Measurements from ENCODE around the gene TC2N. TPM values are rescaled to one million over a fixed set of nuclear protein-coding genes. Genes with fewer than 3 reads are reported as not detected.
"Not testable (repeated sequence)": the region's sequence is repeated elsewhere in the genome, so short reads cannot be mapped to it uniquely, and the experiment has no call there.

Gene TC2N
- total RNA-seq, 4 donors from 2014 or later = 28.0 to 61.7 (median 33.4) TPM

DNA sequence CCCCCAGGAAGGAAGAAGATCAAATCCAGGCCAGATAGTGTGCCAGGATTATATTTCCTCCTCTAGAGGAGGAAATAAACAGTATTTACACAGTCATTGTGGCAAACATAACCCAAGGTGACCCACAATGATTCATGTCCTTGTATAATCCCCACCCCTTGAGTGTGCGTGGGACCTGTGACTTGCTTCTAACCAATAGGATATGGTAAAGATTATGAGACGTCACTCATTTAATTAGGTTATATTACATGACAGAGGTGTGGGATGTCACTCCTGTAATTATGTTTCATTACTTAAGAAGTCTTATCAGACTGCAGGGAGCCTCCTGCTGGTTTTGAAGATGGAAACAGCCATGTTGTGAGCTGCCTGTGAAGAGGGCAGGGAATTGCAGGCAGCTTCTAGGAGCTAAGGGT lies 123.3 kb downstream of the TC2N start:
- no peak for DNase-seq (ENCODE audit: low spot score in 2 of 2)
- Histone ChIP-seq H3K9me3 (no peaks in the 10 kb centered on the region), H3K4me3 (no peak overlapping the region), H3K36me3 (no peaks in the 10 kb centered on the region), H3K27me3 (no peaks in the 10 kb centered on the region), H3K27ac (no peak overlapping the region), H3K4me1 (no peaks in the 10 kb centered on the region)
- whole genome bisulfite sequencing = 65% methylated on average over 2 of the region's 2 CpGs
- TF ChIP-seq EP300 (IDR thresholded peaks at IDR 0.05) (no peak), POLR2AphosphoS5 (IDR thresholded peaks at IDR 0.05) (no peak), POLR2A (IDR thresholded peaks at IDR 0.05) (no peak)
- TF ChIP-seq, protein P1, sequence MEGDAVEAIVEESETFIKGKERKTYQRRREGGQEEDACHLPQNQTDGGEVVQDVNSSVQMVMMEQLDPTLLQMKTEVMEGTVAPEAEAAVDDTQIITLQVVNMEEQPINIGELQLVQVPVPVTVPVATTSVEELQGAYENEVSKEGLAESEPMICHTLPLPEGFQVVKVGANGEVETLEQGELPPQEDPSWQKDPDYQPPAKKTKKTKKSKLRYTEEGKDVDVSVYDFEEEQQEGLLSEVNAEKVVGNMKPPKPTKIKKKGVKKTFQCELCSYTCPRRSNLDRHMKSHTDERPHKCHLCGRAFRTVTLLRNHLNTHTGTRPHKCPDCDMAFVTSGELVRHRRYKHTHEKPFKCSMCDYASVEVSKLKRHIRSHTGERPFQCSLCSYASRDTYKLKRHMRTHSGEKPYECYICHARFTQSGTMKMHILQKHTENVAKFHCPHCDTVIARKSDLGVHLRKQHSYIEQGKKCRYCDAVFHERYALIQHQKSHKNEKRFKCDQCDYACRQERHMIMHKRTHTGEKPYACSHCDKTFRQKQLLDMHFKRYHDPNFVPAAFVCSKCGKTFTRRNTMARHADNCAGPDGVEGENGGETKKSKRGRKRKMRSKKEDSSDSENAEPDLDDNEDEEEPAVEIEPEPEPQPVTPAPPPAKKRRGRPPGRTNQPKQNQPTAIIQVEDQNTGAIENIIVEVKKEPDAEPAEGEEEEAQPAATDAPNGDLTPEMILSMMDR (IDR thresholded peaks at IDR 0.05) = no peak

DNA sequence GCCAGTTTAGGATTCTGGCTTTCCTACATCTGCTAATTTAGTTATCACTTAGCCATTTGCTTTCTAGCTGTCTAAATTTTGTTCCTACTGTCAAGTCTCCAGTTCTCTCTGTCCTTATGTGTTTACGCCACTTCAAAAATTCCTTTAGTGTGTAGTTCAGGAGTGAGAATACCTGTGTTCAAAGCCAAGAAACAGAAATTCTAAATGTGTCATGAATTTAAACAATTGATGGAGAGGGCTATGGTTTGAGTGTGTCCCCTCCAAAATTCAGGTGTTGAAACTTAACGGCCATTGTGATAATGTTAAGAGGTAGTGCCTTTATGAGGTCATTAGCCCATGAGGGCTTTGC lies 124.1 kb downstream of the TC2N start:
- 91% methylated on average over 2 of the region's 2 CpGs for WGBS
- no peak overlapping the region for H3K27ac ChIP-seq

DNA sequence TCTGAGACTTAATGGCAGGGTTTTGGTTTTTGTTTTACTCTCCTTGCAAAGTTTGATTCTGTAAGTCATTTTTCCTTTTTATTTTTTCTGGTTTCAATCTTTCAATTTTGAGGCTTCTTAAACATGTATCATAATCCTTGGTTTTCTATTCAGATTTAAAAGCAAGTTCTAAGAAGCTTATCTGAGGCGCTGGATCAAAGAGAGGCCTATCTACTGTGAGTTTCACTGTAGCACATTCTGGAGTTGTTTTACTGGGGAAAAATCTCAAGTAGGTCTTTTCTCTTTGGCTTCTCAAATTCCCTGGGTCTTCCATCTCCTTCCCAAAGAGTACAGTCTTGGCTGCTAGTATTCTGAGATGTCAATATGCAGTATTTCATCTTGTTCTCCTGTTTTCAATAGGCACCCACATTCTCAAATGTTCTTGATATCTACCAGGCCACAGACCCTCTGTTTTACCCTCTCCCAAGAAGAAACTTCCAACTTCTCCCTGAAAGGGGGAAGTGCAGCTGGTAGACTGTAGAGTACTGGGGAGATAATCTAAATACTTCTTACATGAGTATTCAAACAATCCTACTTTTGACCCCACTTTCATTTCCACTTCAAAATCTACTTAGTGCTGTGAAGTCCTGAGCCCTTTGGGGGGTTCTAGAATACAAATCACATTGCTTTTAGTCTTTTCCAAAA lies 124.6 kb downstream of the TC2N start:
- H3K27ac ChIP-seq = no peak overlapping the region
- H3K9me3 ChIP-seq = no peaks in the 10 kb centered on the region
- H3K4me1 ChIP-seq = no peaks in the 10 kb centered on the region
- no peak for DNase-seq (ENCODE audit: low spot score in 2 of 2)
- no peaks in the 10 kb centered on the region for H3K27me3 ChIP-seq
- TF ChIP-seq POLR2AphosphoS5 (IDR thresholded peaks at IDR 0.05) (no peak), EP300 (IDR thresholded peaks at IDR 0.05) (no peak), POLR2A (IDR thresholded peaks at IDR 0.05) (no peak)
- TF ChIP-seq, protein P1 (IDR thresholded peaks at IDR 0.05) = no peak
- no peak overlapping the region for H3K4me3 ChIP-seq
- no peaks in the 10 kb centered on the region for H3K36me3 ChIP-seq
- WGBS = 89% methylated on average over 1 of the region's 1 CpG

More for the DNA sequence above, 124.1 kb downstream of the TC2N start:
- H3K9me3 ChIP-seq = no peaks in the 10 kb centered on the region
- no peaks in the 10 kb centered on the region for H3K4me1 ChIP-seq
- no peak for TF ChIP-seq POLR2AphosphoS5 (IDR thresholded peaks at IDR 0.05)
- TF ChIP-seq POLR2A (IDR thresholded peaks at IDR 0.05) = no peak
- TF ChIP-seq EP300 (IDR thresholded peaks at IDR 0.05) = no peak
- TF ChIP-seq, protein P1 (IDR thresholded peaks at IDR 0.05) = no peak
- H3K27me3 ChIP-seq = no peaks in the 10 kb centered on the region
- no peak overlapping the region for H3K4me3 ChIP-seq
- H3K36me3 ChIP-seq = no peaks in the 10 kb centered on the region
- DNase-seq (ENCODE audit: low spot score in 2 of 2) = no peak

DNA sequence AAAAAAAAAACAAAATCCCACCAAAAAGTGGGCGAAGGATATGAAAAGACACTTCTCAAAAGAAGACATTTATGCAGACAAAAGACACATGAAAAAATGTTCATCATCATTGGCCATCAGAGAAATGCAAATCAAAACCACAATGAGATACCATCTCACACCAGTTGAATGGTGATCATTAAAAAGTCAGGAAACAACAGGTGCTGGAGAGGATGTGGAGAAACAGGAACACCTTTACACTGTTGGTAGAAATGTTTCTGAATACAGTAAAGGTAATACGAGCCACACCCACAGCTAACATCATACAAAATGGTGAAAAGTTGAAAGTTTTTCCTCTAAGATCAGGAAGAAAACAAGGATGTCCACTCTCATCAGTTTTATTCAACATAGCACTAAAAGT lies 127.5 kb downstream of the TC2N start:
- WGBS = 95% methylated on average over 2 of the region's 2 CpGs
- H3K27me3 ChIP-seq; H3K4me3 ChIP-seq; H3K4me1 ChIP-seq; H3K27ac ChIP-seq; H3K9me3 ChIP-seq; DNase-seq (ENCODE audit: low spot score in 2 of 2); H3K36me3 ChIP-seq: not testable (repeated sequence)

DNA sequence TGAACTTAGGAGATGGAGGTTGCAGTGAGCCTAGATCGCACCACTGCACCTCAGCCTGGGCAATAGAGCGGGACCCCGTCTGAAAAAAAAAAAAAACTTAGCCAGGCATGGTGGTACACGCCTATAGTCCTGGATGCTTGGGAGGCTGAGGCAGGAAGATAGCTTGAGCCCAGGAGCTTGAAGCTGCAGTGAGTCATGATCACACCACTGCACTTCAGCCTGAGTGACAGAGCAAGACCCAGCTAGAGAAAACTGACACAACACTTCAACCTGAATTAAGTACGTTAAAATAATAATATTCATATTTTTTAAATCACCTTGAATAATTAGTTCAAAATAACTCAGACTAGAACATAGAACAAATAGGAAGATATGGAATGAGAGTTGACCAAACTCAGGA lies 129.7 kb downstream of the TC2N start:
- Histone ChIP-seq H3K4me1 (no peaks in the 10 kb centered on the region), H3K27me3 (peaks cover 3% of the 10 kb centered on the region), H3K4me3 (no peak overlapping the region), H3K27ac (no peak overlapping the region), H3K36me3 (no peaks in the 10 kb centered on the region), H3K9me3 (no peaks in the 10 kb centered on the region)
- no peak for DNase-seq (ENCODE audit: low spot score in 2 of 2)
- 89% methylated on average over 5 of the region's 5 CpGs for WGBS
- TF ChIP-seq EP300 (IDR thresholded peaks at IDR 0.05) (no peak), POLR2AphosphoS5 (IDR thresholded peaks at IDR 0.05) (no peak), POLR2A (IDR thresholded peaks at IDR 0.05) (no peak)
- TF ChIP-seq, protein P1 (IDR thresholded peaks at IDR 0.05) = no peak
